Stimulated activated CD4-positive, alpha-beta T cell treated with anti-CD3 and anti-CD28 coated beads, Interleukin-4, amount 100 ng/mL, for 4 hours (primary cell): ENCODE results near the gene ENTREP3.
"Not testable (repeated sequence)": the region's sequence is repeated elsewhere in the genome, so short reads cannot be mapped to it uniquely, and the experiment has no call there.

ENCODE experiments used
- DNase-seq, 2 experiments: peaks; one replicate each; pipeline ENCODE4 v3.0.0-alpha.2; 2020

Gene ENTREP3

GRCh38 chr1:155220211-155220965 is 34.9 kb downstream of the ENTREP3 start:
- not testable (repeated sequence) for DNase-seq

- no peak for DNase-seq
These were observed 35.7 kb downstream of the ENTREP3 start for GRCh38 chr1:155219592-155220031.

- DNase-seq: no peak
These were observed 36.3 kb downstream of the ENTREP3 start for GRCh38 chr1:155218854-155219591.

- DNase-seq: not testable (repeated sequence)
These were observed 40.6 kb downstream of the ENTREP3 start for GRCh38 chr1:155214702-155215101.

GRCh38 chr1:155212051-155212440 is 43.2 kb downstream of the ENTREP3 start:
- not testable (repeated sequence) for DNase-seq

GRCh38 chr1:155211381-155212050 is 43.8 kb downstream of the ENTREP3 start:
- not testable (repeated sequence) for DNase-seq

GRCh38 chr1:155210314-155211104 is 44.8 kb downstream of the ENTREP3 start:
- DNase-seq: no peak

GRCh38 chr1:155209312-155209721 is 46.0 kb downstream of the ENTREP3 start:
- DNase-seq: no peak

GRCh38 chr1:155208541-155209311 is 46.6 kb downstream of the ENTREP3 start, which contains the start of gene MTX1:
Gene MTX1, plus strand, starts transcription at chr1:155208695. Its CDS starts 110 bp downstream, at chr1:155208805.
- DNase-seq: peak; percentile 86 to 87

GRCh38 chr1:155207806-155208540 is 47.3 kb downstream of the ENTREP3 start, which contains the start of gene THBS3:
Gene THBS3, minus strand, starts transcription at chr1:155207897. Its CDS starts 21 bp downstream, at chr1:155207876.
- DNase-seq: no peak

GRCh38 chr1:155206891-155207805 is 48.1 kb downstream of the ENTREP3 start:
- peak; percentile 82 to 87 for DNase-seq

- no peak for DNase-seq
These were observed 49.2 kb downstream of the ENTREP3 start for GRCh38 chr1:155205969-155206593.

- no peak for DNase-seq
These were observed 50.2 kb downstream of the ENTREP3 start for GRCh38 chr1:155205035-155205434.

- DNase-seq: no peak
These were observed 52.4 kb downstream of the ENTREP3 start for GRCh38 chr1:155202731-155203515.

GRCh38 chr1:155202198-155202597 is 53.1 kb downstream of the ENTREP3 start:
- no peak for DNase-seq

- no peak for DNase-seq
These were observed 54.4 kb downstream of the ENTREP3 start for GRCh38 chr1:155200920-155201319.

GRCh38 chr1:155199792-155200191 is 55.5 kb downstream of the ENTREP3 start:
- no peak for DNase-seq

GRCh38 chr1:155198547-155198906 is 56.8 kb downstream of the ENTREP3 start:
- DNase-seq: no peak
